ENCODE data around the gene MCTP1. TPM values are rescaled to one million over a fixed set of nuclear protein-coding genes. Genes with fewer than 3 reads are reported as not detected.

MCTP1 gene
- total and polyA plus RNA-seq, 10 of the 15 experiments (the other 5 are each of a cell fraction or from before 2014, with no cell fraction given): 12.6 to 45.9 (median 18.8) TPM

DNA sequence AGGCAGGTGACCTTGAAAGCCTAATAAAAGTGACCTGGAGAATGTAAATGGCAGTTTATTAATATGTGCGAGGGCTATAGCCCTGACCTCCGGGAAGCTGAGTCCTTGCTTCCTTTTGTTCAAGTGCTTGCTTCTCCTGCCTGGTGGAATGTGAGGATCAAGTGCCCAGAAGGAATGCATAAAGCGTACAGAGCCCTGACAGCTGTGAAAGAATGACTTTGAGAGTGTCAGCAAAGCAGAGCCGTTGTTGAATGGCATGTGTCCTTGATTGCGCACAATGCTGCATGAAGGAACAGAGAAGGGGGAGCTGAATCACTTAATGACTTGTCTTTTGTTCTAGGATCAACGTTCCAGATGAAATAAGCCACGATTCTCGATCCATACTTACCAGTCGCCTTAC lies 533.4 kb downstream of the MCTP1 start:
- TF ChIP-seq BACH1 (IDR thresholded peaks at IDR 0.05; ENCODE audit: borderline replicate concordance) (no peak), SREBF2 (IDR thresholded peaks at IDR 0.05; ENCODE audit: low read length) (no peak)
- no peak for FAIRE-seq
- Histone ChIP-seq H3K4me1 (ENCODE audit: control insufficient read depth, insufficient read depth, low read length) (peaks cover 14% of the 10 kb centered on the region), H2AFZ (ENCODE audit: control insufficient read depth, low read depth, low read length) (no peak overlapping the region), H3K9me3 (replicated peaks; ENCODE audit: control insufficient read depth, insufficient read depth, low read length) (no peaks in the 10 kb centered on the region), H3K79me2 (ENCODE audit: control insufficient read depth, insufficient read depth, low read length) (no peaks in the 10 kb centered on the region), H3K9ac (ENCODE audit: control insufficient read depth, insufficient read depth, low read length) (no peak overlapping the region), H3K4me3 (no peak overlapping the region), H3K27me3 (replicated peaks in 1 of 2; ENCODE audit: control insufficient read depth in 2 of 2, insufficient read depth in 2 of 2, low read length in 1 of 2) (no peaks in the 10 kb centered on the region), H3K36me3 (ENCODE audit: control insufficient read depth in 2 of 2, insufficient read depth in 2 of 2, low read length in 1 of 2) (no peaks in the 10 kb centered on the region; a peak in 1 of 4 replicates), H3K27ac (ENCODE audit: control insufficient read depth, insufficient read depth) (no peak overlapping the region), H3K4me2 (ENCODE audit: control insufficient read depth, insufficient read depth) (no peak overlapping the region), H4K20me1 (ENCODE audit: control insufficient read depth, insufficient read depth) (no peaks in the 10 kb centered on the region)
- intact Hi-C loops (cut with micrococcal nuclease; ENCODE audit: unreplicated experiment): no loop called here
- no peak for DNase-seq (ENCODE audit: low read depth, low spot score)
- RAD21 ChIA-PET (ENCODE audit: unreplicated experiment): no interaction called here
- in situ Hi-C loops (cut with MboI): no loop called here
- CTCF ChIA-PET: interaction anchor here (1.1 to 3.0 kb wide), 3 partner anchors 8 to 227 kb away, joined by 3 to 11 read pairs (median 3); no protein-coding TSS in a partner anchor
- 81% methylated on average over 9 of the region's 9 CpGs for WGBS (ENCODE audit: insufficient coverage, insufficient replicate concordance, low lambda C conversion rate, missing lambda C conversion rate)
- no TSS peak for BruUV-seq (replicated peaks)
- ATAC-seq: no peak
- SMC1A ChIA-PET (ENCODE audit: uncharacterized antibody, unreplicated experiment): no interaction called here
- POLR2A ChIA-PET: no interaction called here

DNA sequence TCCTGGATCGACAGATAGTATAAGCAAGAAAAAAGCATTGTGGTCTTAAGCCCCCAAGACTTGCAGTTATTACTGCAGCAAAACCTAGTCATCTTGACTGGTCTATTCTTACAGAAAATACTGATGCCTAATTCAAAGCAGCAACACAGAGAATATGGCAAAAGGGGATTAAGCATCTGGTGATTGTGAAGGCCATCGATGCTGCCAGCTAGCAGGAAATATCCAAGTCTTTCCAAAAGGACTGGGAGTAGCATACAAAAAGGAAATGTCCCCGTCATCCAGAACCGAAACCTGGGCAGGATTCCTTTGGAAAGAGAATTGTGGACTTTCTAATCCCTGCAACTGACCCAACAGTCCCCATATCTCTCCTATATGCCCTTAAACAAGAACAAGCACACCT lies 534.2 kb downstream of the MCTP1 start:
- no peaks in the 10 kb centered on the region for H4K20me1 ChIP-seq (ENCODE audit: control insufficient read depth, insufficient read depth)
- POLR2A ChIA-PET: no interaction called here
- no peak overlapping the region for H3K9ac ChIP-seq (ENCODE audit: control insufficient read depth, insufficient read depth, low read length)
- RAD21 ChIA-PET (ENCODE audit: unreplicated experiment): interaction anchor here (1.4 kb wide), 1 partner anchor 13 kb away, joined by 6 read pairs; no protein-coding TSS in a partner anchor
- FAIRE-seq: no peak
- H3K9me3 ChIP-seq (replicated peaks; ENCODE audit: control insufficient read depth, insufficient read depth, low read length): no peaks in the 10 kb centered on the region
- SMC1A ChIA-PET (ENCODE audit: uncharacterized antibody, unreplicated experiment): interaction anchor here (0.9 to 1.4 kb wide), 4 partner anchors 8 to 83 kb away, joined by 3 to 5 read pairs (median 4); no protein-coding TSS in a partner anchor
- no peak overlapping the region for H3K4me2 ChIP-seq (ENCODE audit: control insufficient read depth, insufficient read depth)
- no TSS peak for BruUV-seq (replicated peaks)
- peaks cover 16% of the 10 kb centered on the region for H3K4me1 ChIP-seq (ENCODE audit: control insufficient read depth, insufficient read depth, low read length)
- DNase-seq (ENCODE audit: low read depth, low spot score): no peak
- CTCF ChIA-PET: interaction anchor here (0.9 to 3.0 kb wide), 4 partner anchors 9 to 226 kb away, joined by 3 to 11 read pairs (median 4); no protein-coding TSS in a partner anchor
- no peaks in the 10 kb centered on the region; a peak in 1 of 4 replicates for H3K36me3 ChIP-seq (ENCODE audit: control insufficient read depth in 2 of 2, insufficient read depth in 2 of 2, low read length in 1 of 2)
- H3K27ac ChIP-seq (ENCODE audit: control insufficient read depth, insufficient read depth): no peak overlapping the region
- no peak for ATAC-seq
- no peak overlapping the region for H3K4me3 ChIP-seq
- no peaks in the 10 kb centered on the region for H3K79me2 ChIP-seq (ENCODE audit: control insufficient read depth, insufficient read depth, low read length)
- H2AFZ ChIP-seq (ENCODE audit: control insufficient read depth, low read depth, low read length): no peak overlapping the region
- H3K27me3 ChIP-seq (replicated peaks in 1 of 2; ENCODE audit: control insufficient read depth in 2 of 2, insufficient read depth in 2 of 2, low read length in 1 of 2): no peaks in the 10 kb centered on the region
- 68% methylated on average over 4 of the region's 4 CpGs for WGBS (ENCODE audit: insufficient coverage, insufficient replicate concordance, low lambda C conversion rate, missing lambda C conversion rate)
- intact Hi-C loops (cut with micrococcal nuclease; ENCODE audit: unreplicated experiment) (no loop called here), in situ Hi-C loops (cut with MboI) (no loop called here)
- TF ChIP-seq ZNF384 (IDR thresholded peaks at IDR 0.05; ENCODE audit: borderline replicate concordance, low read depth, low read length): no peak
- no peak for TF ChIP-seq NR2C2 (IDR thresholded peaks at IDR 0.05; ENCODE audit: borderline replicate concordance, control insufficient read depth, insufficient read length, low read depth)
- no peak for TF ChIP-seq JUNB (IDR thresholded peaks at IDR 0.05)
- TF ChIP-seq SUPT20H (IDR thresholded peaks at IDR 0.05; ENCODE audit: borderline replicate concordance, control insufficient read depth, low read depth, low read length): no peak
- TF ChIP-seq ATF2 (IDR thresholded peaks at IDR 0.05; ENCODE audit: low read length): no peak
- no peak for TF ChIP-seq NR2C1 (IDR thresholded peaks at IDR 0.05)
- TF ChIP-seq NRF1 (conservative IDR thresholded peaks at IDR 0.05; ENCODE audit: low read depth, low read length): no peak
- no peak for TF ChIP-seq PML (IDR thresholded peaks at IDR 0.05; ENCODE audit: low read length)
- TF ChIP-seq, protein P1, sequence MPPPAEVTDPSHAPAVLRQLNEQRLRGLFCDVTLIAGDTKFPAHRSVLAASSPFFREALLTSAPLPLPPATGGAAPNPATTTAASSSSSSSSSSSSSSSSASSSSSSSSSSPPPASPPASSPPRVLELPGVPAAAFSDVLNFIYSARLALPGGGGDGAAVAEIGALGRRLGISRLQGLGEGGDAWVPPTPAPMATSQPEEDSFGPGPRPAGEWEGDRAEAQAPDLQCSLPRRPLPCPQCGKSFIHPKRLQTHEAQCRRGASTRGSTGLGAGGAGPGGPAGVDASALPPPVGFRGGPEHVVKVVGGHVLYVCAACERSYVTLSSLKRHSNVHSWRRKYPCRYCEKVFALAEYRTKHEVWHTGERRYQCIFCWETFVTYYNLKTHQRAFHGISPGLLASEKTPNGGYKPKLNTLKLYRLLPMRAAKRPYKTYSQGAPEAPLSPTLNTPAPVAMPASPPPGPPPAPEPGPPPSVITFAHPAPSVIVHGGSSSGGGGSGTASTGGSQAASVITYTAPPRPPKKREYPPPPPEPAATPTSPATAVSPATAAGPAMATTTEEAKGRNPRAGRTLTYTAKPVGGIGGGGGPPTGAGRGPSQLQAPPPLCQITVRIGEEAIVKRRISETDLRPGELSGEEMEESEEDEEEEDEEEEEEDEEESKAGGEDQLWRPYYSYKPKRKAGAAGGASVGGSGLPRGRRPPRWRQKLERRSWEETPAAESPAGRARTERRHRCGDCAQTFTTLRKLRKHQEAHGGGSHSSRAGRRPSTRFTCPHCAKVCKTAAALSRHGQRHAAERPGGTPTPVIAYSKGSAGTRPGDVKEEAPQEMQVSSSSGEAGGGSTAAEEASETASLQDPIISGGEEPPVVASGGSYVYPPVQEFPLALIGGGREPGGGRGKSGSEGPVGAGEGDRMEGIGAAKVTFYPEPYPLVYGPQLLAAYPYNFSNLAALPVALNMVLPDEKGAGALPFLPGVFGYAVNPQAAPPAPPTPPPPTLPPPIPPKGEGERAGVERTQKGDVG (CRISPR knock-in tag; IDR thresholded peaks at IDR 0.05): no peak
- no peak for TF ChIP-seq JUND (IDR thresholded peaks at IDR 0.05; ENCODE audit: low read depth, low read length)
- no peak for TF ChIP-seq ATF7 (IDR thresholded peaks at IDR 0.05; ENCODE audit: low read depth)

Measured in GM12878 (cell line).